IMR-90 (cell line): ENCODE results near the gene BMERB1.

Experiments used
- POLR2A ChIP-seq: IDR thresholded peaks from 2 replicates; pipeline ENCODE4 v1.6.1; 2012; ENCODE audit warnings: mild to moderate bottlenecking, low read depth, low read length
- RAD21 ChIP-seq: IDR thresholded peaks from 2 replicates; pipeline ENCODE4 v1.6.1; 2012; ENCODE audit warnings: low read length, improper control_type of control experiment

- TF ChIP-seq POLR2A (no peak), RAD21 (no peak)
Measured at GRCh38 chr16:15608398-15609285, 174.3 kb downstream of the BMERB1 start.
